Thyroid gland (tissue), 4 donors: ENCODE measurements around the gene COBLL1.

Source experiments
- POLR2A ChIP-seq, 2 donors: fragments of 450-650 bp; IDR thresholded peaks; one replicate each; pipeline ENCODE4 v1.6.1; 2017; ENCODE audit warnings: antibody characterized with exemption in 2 of 2, mild to moderate bottlenecking in 2 of 2, moderate library complexity in 1 of 2
- TF ChIP-seq, protein P1 (sequence below), 6 experiments: fragments of 200-600 bp in 3 of 6; fragments of 450-650 bp in 3 of 6; sonication (generic) in 3 of 6; IDR thresholded peaks; one replicate each; pipeline ENCODE4 v1.5.1; 2016 to 2019; ENCODE audit warnings: antibody characterized with exemption in 6 of 6, mild to moderate bottlenecking in 2 of 6, inconsistent platforms in 1 of 6, moderate library complexity in 1 of 6

DNA sequence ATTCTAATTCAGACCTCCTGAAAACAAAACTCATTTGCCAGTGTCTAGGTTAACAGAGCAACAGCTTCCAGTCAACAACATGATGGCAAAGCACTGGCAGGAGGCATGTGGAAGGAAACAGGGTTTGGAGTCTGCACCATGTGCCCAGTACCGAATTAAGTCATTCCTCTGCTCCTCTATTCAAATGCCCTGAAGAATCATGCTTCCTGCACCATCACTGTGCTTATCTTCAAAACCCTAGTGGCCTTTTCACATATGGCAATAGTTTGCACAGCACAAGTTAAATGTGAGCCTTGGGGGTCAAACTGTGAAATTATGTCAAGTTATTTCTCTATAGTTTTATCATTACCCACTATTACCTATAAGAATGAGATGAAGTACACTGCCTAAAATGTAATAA lies 145.0 kb downstream of the COBLL1 start:
- TF ChIP-seq, protein P1, sequence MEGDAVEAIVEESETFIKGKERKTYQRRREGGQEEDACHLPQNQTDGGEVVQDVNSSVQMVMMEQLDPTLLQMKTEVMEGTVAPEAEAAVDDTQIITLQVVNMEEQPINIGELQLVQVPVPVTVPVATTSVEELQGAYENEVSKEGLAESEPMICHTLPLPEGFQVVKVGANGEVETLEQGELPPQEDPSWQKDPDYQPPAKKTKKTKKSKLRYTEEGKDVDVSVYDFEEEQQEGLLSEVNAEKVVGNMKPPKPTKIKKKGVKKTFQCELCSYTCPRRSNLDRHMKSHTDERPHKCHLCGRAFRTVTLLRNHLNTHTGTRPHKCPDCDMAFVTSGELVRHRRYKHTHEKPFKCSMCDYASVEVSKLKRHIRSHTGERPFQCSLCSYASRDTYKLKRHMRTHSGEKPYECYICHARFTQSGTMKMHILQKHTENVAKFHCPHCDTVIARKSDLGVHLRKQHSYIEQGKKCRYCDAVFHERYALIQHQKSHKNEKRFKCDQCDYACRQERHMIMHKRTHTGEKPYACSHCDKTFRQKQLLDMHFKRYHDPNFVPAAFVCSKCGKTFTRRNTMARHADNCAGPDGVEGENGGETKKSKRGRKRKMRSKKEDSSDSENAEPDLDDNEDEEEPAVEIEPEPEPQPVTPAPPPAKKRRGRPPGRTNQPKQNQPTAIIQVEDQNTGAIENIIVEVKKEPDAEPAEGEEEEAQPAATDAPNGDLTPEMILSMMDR (IDR thresholded peaks at IDR 0.05): no peak
- no peak for TF ChIP-seq POLR2A (IDR thresholded peaks at IDR 0.05)
